Endothelial cell of umbilical vein (primary cell): ENCODE data around the gene RIPOR3. TPM values are rescaled to one million over a fixed set of nuclear protein-coding genes. Genes with fewer than 3 reads are reported as not detected.

Experiments
- BruUV-seq: library from RNA; stranded (reverse); fragments of 400-500 nt; replicated peaks from 2 replicates; lab custom pipeline; 2021; lab: Mats Ljungman, UMichigan
- CTCF ChIA-PET: fragments of 300-600, 350-600 bp; sonication (Branson Sonifier 250); formaldehyde crosslinking; loops from one replicate; lab custom pipeline; 2021; ENCODE audit warnings: antibody characterized with exemption, inconsistent platforms; lab: Charles Lee
- POLR2A ChIA-PET: fragments of 300-600, 350-600 bp; sonication (Branson Sonifier 250); formaldehyde crosslinking; loops from one replicate; lab custom pipeline; 2021; ENCODE audit warnings: antibody characterized with exemption, inconsistent platforms; lab: Charles Lee
- DNase-seq: peaks from one replicate; pipeline ENCODE4 v3.0.0-alpha.2; 2011; ENCODE audit warnings: low read depth, low spot score
- FAIRE-seq: peaks from 2 replicates; lab custom pipeline; 2011; peaks lifted over from hg19 to GRCh38; lab: Jason Lieb, UNC
- H2AFZ ChIP-seq: 2 replicates; pipeline ENCODE4 v1.6.0; 2012; ENCODE audit warnings: low read depth, low read length, control low read depth, inconsistent platforms
- H3K27ac ChIP-seq: 2 replicates; pipeline ENCODE4 v1.5.1; 2011; ENCODE audit warnings: low read depth, mild to moderate bottlenecking, control low read depth, low read length, moderate library complexity; ENCODE audit not compliant: insufficient read depth
- H3K27me3 ChIP-seq, 2 experiments: 2 replicates each; pipeline versions ENCODE4 v1.6.0 to v1.6.1; 2011; ENCODE audit warnings: low read length in 2 of 2, mixed read lengths in 1 of 2; ENCODE audit not compliant: control insufficient read depth in 2 of 2, insufficient read depth in 2 of 2
- H3K36me3 ChIP-seq, 2 experiments: 2 replicates in 1 of 2; 3 replicates in 1 of 2; pipeline ENCODE4 v1.5.1; 2011; ENCODE audit warnings: low read length in 2 of 2, mild to moderate bottlenecking in 1 of 2, moderate library complexity in 1 of 2; ENCODE audit not compliant: control insufficient read depth in 2 of 2, insufficient read depth in 2 of 2; ENCODE audit errors: extremely low read depth in 1 of 2
- H3K4me1 ChIP-seq: 3 replicates; pipeline ENCODE4 v1.5.1; 2011; ENCODE audit warnings: mild to moderate bottlenecking, low read length; ENCODE audit not compliant: control insufficient read depth, insufficient read depth; ENCODE audit errors: extremely low read depth
- H3K4me2 ChIP-seq: 2 replicates; pipeline ENCODE4 v1.6.1; 2011; ENCODE audit warnings: low read length, control low read depth, mixed read lengths; ENCODE audit not compliant: insufficient read depth
- H3K4me3 ChIP-seq, 3 experiments: fragments of 200-600 bp in 1 of 3; sonication (generic), shearing (Covaris generic) in 1 of 3; replicated peaks in 1 of 3; 2 replicates each; pipeline ENCODE4 v1.5.1; 2011 to 2016; ENCODE audit warnings: control low read depth in 3 of 3, low read length in 3 of 3, mild to moderate bottlenecking in 2 of 3, inconsistent platforms in 1 of 3, low read depth in 1 of 3, moderate library complexity in 1 of 3; ENCODE audit not compliant: insufficient read depth in 1 of 3
- H3K79me2 ChIP-seq: 2 replicates; pipeline ENCODE4 v1.6.0; 2012; ENCODE audit warnings: low read length, inconsistent platforms; ENCODE audit not compliant: control insufficient read depth, insufficient read depth
- H3K9ac ChIP-seq: replicated peaks from 2 replicates; pipeline ENCODE3; 2011; ENCODE audit warnings: low read length, control low read depth; ENCODE audit not compliant: insufficient read depth; ENCODE audit errors: extremely low read depth
- H3K9me1 ChIP-seq: replicated peaks from 3 replicates; pipeline ENCODE4 v1.6.0; 2011; ENCODE audit warnings: mild to moderate bottlenecking, low read length; ENCODE audit not compliant: control insufficient read depth, insufficient read depth; ENCODE audit errors: extremely low read depth
- H3K9me3 ChIP-seq: replicated peaks from 2 replicates; pipeline ENCODE4 v1.5.1; 2012; ENCODE audit warnings: low read length, inconsistent platforms; ENCODE audit not compliant: control insufficient read depth, insufficient read depth
- H4K20me1 ChIP-seq: replicated peaks from 2 replicates; pipeline ENCODE3; 2011; ENCODE audit warnings: mild to moderate bottlenecking, low read length; ENCODE audit not compliant: control insufficient read depth, insufficient read depth; ENCODE audit errors: extremely low read depth
- CTCF ChIP-seq, 2 donors: IDR thresholded peaks; 1 replicate in 1 of 2; 2 replicates in 1 of 2; pipeline ENCODE4 v1.5.1; 2011; ENCODE audit warnings: low read length in 2 of 2, mild to moderate bottlenecking in 2 of 2, moderate library complexity in 2 of 2, control low read depth in 1 of 2, inconsistent platforms in 1 of 2, low read depth in 1 of 2; ENCODE audit not compliant: insufficient read depth in 1 of 2; ENCODE audit errors: extremely low read depth in 1 of 2
- EZH2 ChIP-seq: IDR thresholded peaks from 2 replicates; pipeline ENCODE4 v1.6.1; 2012; ENCODE audit warnings: borderline replicate concordance, low read depth, mild to moderate bottlenecking, moderate library complexity, low read length, inconsistent platforms; ENCODE audit not compliant: severe bottlenecking
- FOS ChIP-seq: IDR thresholded peaks from 2 replicates; pipeline ENCODE4 v1.6.1; 2011; ENCODE audit warnings: mild to moderate bottlenecking, low read length, moderate library complexity, borderline replicate concordance; ENCODE audit not compliant: insufficient read depth
- GATA2 ChIP-seq: IDR thresholded peaks from 2 replicates; pipeline ENCODE4 v1.7.0; 2011; ENCODE audit warnings: low read depth, mild to moderate bottlenecking, moderate library complexity, mixed read lengths, low read length; ENCODE audit not compliant: insufficient read length, insufficient read depth
- JUN ChIP-seq: IDR thresholded peaks from 2 replicates; pipeline ENCODE4 v1.6.1; 2011; ENCODE audit warnings: borderline replicate concordance, low read depth; ENCODE audit not compliant: insufficient read length, insufficient read depth
- MAX ChIP-seq: IDR thresholded peaks from 2 replicates; pipeline ENCODE4 v1.6.1; 2011; ENCODE audit not compliant: insufficient read depth, insufficient read length
- MYC ChIP-seq: IDR thresholded peaks from one replicate; pipeline ENCODE4 v1.6.1; 2011; ENCODE audit warnings: mild to moderate bottlenecking, low read depth, low read length
- POLR2A ChIP-seq: IDR thresholded peaks from 2 replicates; pipeline ENCODE4 v1.6.1; 2012; ENCODE audit warnings: low read depth, mild to moderate bottlenecking, control low read depth, low read length
- POLR2AphosphoS5 ChIP-seq: IDR thresholded peaks from 2 replicates; pipeline ENCODE4 v1.6.1; 2012; ENCODE audit warnings: low read depth, mild to moderate bottlenecking, control low read depth, low read length, moderate library complexity; ENCODE audit not compliant: insufficient read depth
- dilution Hi-C: fragments of 300-500 bp; cut with MboI; formaldehyde crosslinking; loops from one replicate; pipeline ENCODE4 v1.15.0; 2019; ENCODE audit warnings: low sequenced_read_pairs; ENCODE audit not compliant: extremely low pct_ligation_motif_present
- intact Hi-C: fragments of 100-400 bp; cut with micrococcal nuclease; formaldehyde crosslinking; loops from one replicate; pipeline ENCODE4 v1.10.0; 2022
- polyA plus RNA-seq, 4 experiments: library from polyadenylated mRNA; depleted of rRNA in 3 of 4; stranded (reverse) in 3 of 4; unstranded in 1 of 4; fragments of >200 nt; gene quantifications; 2 replicates each; pipeline versions ENCODE4 v1.2.1 to v1.2.3, GENCODE V29; 2011 to 2012; ENCODE audit warnings: missing spikeins in 1 of 4
- total RNA-seq: library from RNA; stranded (reverse); gene quantifications from 2 replicates; pipeline ENCODE4 v1.2.3, GENCODE V29; 2021

Gene RIPOR3
- total and polyA plus RNA-seq, 2 donors (not counting 3 experiments of a cell fraction or from before 2014, with no cell fraction given), result not detected

GRCh38 chr20:50668798-50669197, 22.5 kb downstream of the RIPOR3 start:
- BruUV-seq, result no TSS peak
- no peaks in the 10 kb centered on the region for H3K27me3 ChIP-seq
- H3K4me3 ChIP-seq, result no peak overlapping the region
- H3K4me2 ChIP-seq, result no peak overlapping the region
- DNase-seq, result no peak
- H3K36me3 ChIP-seq, result no peaks in the 10 kb centered on the region
- intact Hi-C loops, result no loop called here
- no peak overlapping the region for H3K27ac ChIP-seq
- CTCF ChIA-PET, result interaction anchor here (0.7 to 1.0 kb wide), 2 partner anchors 33 to 81 kb away, joined by 3 read pairs; no protein-coding TSS in a partner anchor
- dilution Hi-C loops, result no loop called here
- H3K4me1 ChIP-seq, result no peaks in the 10 kb centered on the region
- TF ChIP-seq GATA2 (no peak), CTCF (IDR thresholded peaks at IDR 0.05; ENCODE audit: extremely low read depth in 1 of 2, insufficient read depth in 1 of 2, low read depth in 1 of 2, low read length in 2 of 2) (no peak), MAX (no peak), MYC (no peak), JUN (no peak), POLR2A (no peak), POLR2AphosphoS5 (no peak), EZH2 (no peak), FOS (no peak)
- no peaks in the 10 kb centered on the region for H3K79me2 ChIP-seq
- no peak overlapping the region for H2AFZ ChIP-seq
- no peaks in the 10 kb centered on the region for H4K20me1 ChIP-seq
- POLR2A ChIA-PET, result no interaction called here
- H3K9ac ChIP-seq, result no peak overlapping the region
- H3K9me3 ChIP-seq, result no peaks in the 10 kb centered on the region
- H3K9me1 ChIP-seq, result no peaks in the 10 kb centered on the region
- no peak for FAIRE-seq
